Nephron progenitor cell (in vitro differentiated cells): ENCODE results near the gene TRAPPC3L.

Source experiments
- DNase-seq: peaks from one replicate; pipeline ENCODE4 v3.0.0; 2021
- H3K27ac Mint-ChIP-seq: 2 replicates; pipeline ENCODE4 v1.8.0; 2021; ENCODE audit warnings: mild to moderate bottlenecking, moderate library complexity, mixed read lengths
- H3K27me3 Mint-ChIP-seq: 2 replicates; pipeline ENCODE4 v1.8.0; 2021; ENCODE audit warnings: mild to moderate bottlenecking, low read depth, mixed read lengths; ENCODE audit not compliant: poor library complexity
- H3K36me3 Mint-ChIP-seq: 2 replicates; pipeline ENCODE4 v1.8.0; 2021; ENCODE audit warnings: low read depth, mixed read lengths
- H3K4me1 Mint-ChIP-seq: 2 replicates; pipeline ENCODE4 v1.8.0; 2021; ENCODE audit warnings: mixed read lengths
- H3K4me3 Mint-ChIP-seq: 2 replicates; pipeline ENCODE4 v1.8.0; 2021; ENCODE audit warnings: mild to moderate bottlenecking, moderate library complexity, mixed read lengths
- H3K9me3 Mint-ChIP-seq: 2 replicates; pipeline ENCODE4 v1.8.0; 2021; ENCODE audit warnings: mild to moderate bottlenecking, moderate library complexity, mixed read lengths
- TF ChIP-seq, protein P1 (sequence below): fragments of 200-600 bp; sonication (generic); IDR thresholded peaks from 2 replicates; pipeline ENCODE4 v1.5.0; 2021; ENCODE audit warnings: antibody characterized with exemption

The TRAPPC3L gene

DNA sequence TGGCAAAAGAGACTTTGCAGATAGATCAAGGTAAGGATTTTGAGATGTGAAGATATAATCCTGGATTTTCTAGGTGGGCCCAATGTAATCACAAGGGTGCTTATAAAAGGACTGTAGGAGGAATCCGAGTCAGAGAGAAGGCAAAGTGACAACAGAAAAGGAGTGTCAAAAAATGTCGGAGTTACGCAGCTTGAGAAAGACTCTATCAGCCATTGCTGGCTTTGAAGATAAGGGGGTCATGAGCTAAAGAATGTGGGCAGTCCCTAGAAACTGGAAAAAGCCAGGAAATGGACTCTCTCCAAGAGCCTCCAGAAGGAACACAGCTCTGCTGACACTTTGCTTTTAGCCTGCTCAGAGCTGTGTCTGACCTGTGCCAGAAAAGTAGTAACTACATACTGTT is 17.1 kb upstream of the TRAPPC3L start:
- Mint-ChIP-seq H3K4me3 (no peak overlapping the region), H3K9me3 (no peaks in the 10 kb centered on the region), H3K27ac (no peak overlapping the region), H3K4me1 (peaks cover 7% of the 10 kb centered on the region), H3K27me3 (peaks cover 36% of the 10 kb centered on the region), H3K36me3 (no peaks in the 10 kb centered on the region)
- TF ChIP-seq, protein P1, sequence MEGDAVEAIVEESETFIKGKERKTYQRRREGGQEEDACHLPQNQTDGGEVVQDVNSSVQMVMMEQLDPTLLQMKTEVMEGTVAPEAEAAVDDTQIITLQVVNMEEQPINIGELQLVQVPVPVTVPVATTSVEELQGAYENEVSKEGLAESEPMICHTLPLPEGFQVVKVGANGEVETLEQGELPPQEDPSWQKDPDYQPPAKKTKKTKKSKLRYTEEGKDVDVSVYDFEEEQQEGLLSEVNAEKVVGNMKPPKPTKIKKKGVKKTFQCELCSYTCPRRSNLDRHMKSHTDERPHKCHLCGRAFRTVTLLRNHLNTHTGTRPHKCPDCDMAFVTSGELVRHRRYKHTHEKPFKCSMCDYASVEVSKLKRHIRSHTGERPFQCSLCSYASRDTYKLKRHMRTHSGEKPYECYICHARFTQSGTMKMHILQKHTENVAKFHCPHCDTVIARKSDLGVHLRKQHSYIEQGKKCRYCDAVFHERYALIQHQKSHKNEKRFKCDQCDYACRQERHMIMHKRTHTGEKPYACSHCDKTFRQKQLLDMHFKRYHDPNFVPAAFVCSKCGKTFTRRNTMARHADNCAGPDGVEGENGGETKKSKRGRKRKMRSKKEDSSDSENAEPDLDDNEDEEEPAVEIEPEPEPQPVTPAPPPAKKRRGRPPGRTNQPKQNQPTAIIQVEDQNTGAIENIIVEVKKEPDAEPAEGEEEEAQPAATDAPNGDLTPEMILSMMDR = no peak
- no peak for DNase-seq

DNA sequence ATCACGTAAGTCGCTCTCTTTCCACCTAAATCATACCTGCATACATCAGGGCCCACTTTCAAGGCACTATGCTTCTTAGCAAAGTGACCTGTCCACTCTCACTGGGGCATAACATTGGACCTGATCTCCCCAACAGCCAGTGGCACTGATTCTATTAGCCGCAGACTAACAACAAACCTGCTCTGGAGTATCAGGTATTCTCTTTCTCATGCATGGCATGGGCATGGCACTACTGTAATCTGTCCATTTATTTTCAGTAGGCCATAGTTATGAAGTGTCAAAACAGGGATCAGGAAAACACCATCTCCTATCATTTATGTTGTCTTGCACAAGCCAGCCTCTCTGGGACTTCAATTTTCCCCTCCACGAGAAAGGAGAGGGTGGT is 16.5 kb upstream of the TRAPPC3L start:
- TF ChIP-seq, protein P1 = no peak
- H3K27me3 Mint-ChIP-seq = peaks cover 35% of the 10 kb centered on the region
- H3K4me1 Mint-ChIP-seq = peaks cover 7% of the 10 kb centered on the region
- no peaks in the 10 kb centered on the region for H3K9me3 Mint-ChIP-seq
- DNase-seq = no peak
- no peak overlapping the region for H3K27ac Mint-ChIP-seq
- H3K36me3 Mint-ChIP-seq = no peaks in the 10 kb centered on the region
- no peak overlapping the region for H3K4me3 Mint-ChIP-seq

DNA sequence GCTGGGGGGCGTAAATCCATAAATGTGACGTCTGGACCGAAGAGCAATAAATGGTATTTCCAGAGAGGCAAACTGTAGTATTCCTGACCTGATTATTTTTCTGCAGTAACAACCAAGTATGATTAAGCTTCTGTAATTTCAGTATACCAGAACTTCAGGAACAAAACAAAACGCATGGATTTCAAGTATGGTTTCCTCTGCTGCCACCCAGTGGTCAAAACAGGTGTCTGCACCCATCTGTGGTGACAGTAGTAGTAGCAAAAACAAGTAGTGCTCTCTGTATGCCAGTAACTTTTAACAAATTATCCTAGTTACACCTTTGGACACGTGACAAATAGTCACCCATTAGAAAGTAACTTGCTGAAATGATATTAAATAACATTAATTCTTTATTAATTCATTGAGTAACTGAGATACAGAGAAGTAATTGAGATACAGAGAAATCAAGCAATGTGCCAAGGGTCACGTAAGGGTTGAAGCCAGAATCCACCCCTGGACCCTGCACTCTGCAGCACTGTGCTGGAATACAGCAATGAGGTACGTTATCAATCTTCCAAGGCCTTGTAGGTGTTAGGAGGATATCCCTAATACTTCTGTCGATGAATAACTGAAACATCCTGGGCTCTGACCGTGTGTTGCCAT is 16.0 kb upstream of the TRAPPC3L start:
- TF ChIP-seq, protein P1 = peak; percentile 91
- Mint-ChIP-seq H3K27ac (no peak overlapping the region), H3K4me1 (peaks cover 7% of the 10 kb centered on the region), H3K9me3 (no peaks in the 10 kb centered on the region), H3K4me3 (peak overlapping the region; percentile 65), H3K27me3 (peaks cover 31% of the 10 kb centered on the region), H3K36me3 (no peaks in the 10 kb centered on the region)
- peak; percentile 76 for DNase-seq

DNA sequence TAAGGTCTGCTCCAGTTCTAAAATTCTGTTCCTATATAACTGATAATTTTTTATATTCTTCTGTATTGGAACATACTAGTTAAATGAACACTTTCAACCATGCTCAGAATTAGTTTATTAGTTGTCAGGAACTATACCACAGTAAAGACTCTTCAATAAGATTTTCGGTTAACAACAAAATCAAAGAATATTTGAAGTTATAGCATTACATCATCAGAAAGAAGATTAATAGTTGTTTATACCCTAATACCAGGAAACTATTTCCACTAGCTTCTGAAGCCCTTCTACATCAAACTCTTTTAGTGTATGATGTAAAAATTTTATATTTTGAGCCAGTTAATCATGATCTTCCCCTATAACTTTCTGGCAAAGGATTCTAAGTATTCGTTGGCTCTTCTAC is 14.6 kb upstream of the TRAPPC3L start:
- no peak for DNase-seq
- no peak overlapping the region for H3K4me3 Mint-ChIP-seq
- no peaks in the 10 kb centered on the region for H3K9me3 Mint-ChIP-seq
- peaks cover 7% of the 10 kb centered on the region for H3K4me1 Mint-ChIP-seq
- H3K27me3 Mint-ChIP-seq = peaks cover 19% of the 10 kb centered on the region
- H3K36me3 Mint-ChIP-seq = no peaks in the 10 kb centered on the region
- TF ChIP-seq, protein P1 = no peak
- H3K27ac Mint-ChIP-seq = no peak overlapping the region

DNA sequence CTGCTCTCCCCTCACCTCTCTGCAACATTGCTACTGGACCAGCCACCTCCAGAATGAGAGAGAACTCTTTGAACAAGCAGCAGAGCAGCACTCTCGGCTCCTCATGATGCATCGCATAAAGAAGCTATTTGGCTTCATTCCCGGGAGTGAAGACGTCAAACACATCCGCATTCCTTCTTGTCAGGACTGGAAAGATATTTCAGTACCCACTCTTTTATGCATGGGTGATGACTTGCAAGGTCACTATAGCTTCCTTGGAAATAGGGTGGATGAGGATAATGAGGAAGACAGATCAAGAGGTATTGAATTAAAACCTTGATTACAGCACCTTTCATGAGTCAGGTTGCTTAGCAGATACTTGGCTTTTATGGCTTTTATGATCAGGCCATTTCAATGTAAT is 12.4 kb upstream of the TRAPPC3L start:
- DNase-seq = no peak
- Mint-ChIP-seq H3K36me3 (no peaks in the 10 kb centered on the region), H3K27me3 (peaks cover 12% of the 10 kb centered on the region), H3K27ac (no peak overlapping the region), H3K9me3 (no peaks in the 10 kb centered on the region), H3K4me3 (no peak overlapping the region), H3K4me1 (peaks cover 7% of the 10 kb centered on the region)
- TF ChIP-seq, protein P1 = no peak

DNA sequence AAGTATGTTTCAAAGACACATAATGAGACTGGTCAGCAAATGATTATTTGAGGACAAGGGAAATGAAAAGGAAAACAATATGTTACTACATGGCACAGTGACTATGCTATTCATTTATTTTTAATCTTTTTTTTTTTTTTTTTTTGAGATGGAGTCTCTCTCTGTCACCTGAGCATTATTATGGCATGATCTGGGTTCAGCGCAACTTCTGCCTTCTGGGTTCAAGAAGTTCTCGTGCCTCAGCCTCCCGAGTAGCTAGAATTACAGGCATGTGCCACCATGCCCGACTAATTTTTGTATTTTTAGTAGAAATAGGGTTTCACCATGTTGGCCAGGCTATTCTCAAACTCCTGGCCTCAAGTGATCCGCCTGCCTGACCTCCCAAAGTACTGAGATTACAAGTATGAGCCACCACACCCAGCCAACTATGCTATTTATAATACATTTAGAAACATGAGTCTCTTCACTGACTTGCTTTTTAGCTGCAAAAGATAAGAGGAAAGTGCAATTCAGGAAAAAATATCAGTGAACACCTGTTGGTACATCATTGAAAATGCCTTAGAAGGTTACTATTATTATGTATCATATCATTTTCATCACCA is 11.4 kb upstream of the TRAPPC3L start:
- peaks cover 7% of the 10 kb centered on the region for H3K4me1 Mint-ChIP-seq

More for the DNA sequence above, 11.4 kb upstream of the TRAPPC3L start:
- no peak for DNase-seq
- TF ChIP-seq, protein P1 = no peak
- Mint-ChIP-seq H3K27me3 (peaks cover 8% of the 10 kb centered on the region), H3K36me3 (no peaks in the 10 kb centered on the region), H3K27ac (no peak overlapping the region), H3K9me3 (no peaks in the 10 kb centered on the region), H3K4me3 (no peak overlapping the region)
